Activated CD4-positive, alpha-beta T cell treated with anti-CD3 and anti-CD28 coated beads for 36 hours (primary cell): ENCODE measurements around the gene TKT. TPM values are rescaled to one million over a fixed set of nuclear protein-coding genes. Genes with fewer than 3 reads are reported as not detected.

Experiments used
- total RNA-seq, 2 experiments: library from RNA; stranded (reverse); gene quantifications; one replicate each; pipeline ENCODE4 v1.2.3, GENCODE V29; 2021

Gene TKT
- total RNA-seq, 2 experiments from 2014 or later: 320 to 418 TPM

Other genes starting within 250 kb of the TKT start
- 10 to 100 TPM; 14.5 to 20.3 TPM for gene SFMBT1, start 209.9 kb downstream of the TKT start, total RNA-seq
- 10 to 100 TPM; 39.8 to 49.0 TPM for gene RFT1, start 125.6 kb downstream of the TKT start, total RNA-seq
- 10 to 100 TPM; 22.0 to 26.5 TPM for gene PRKCD, start 94.8 kb downstream of the TKT start, total RNA-seq
- gene DCP1A, start 91.5 kb upstream of the TKT start, total RNA-seq: 10 to 100 TPM; 33.4 to 41.9 TPM
- under 1 TPM; 0.21 to 0.33 TPM for gene CACNA1D, start 238.6 kb upstream of the TKT start, total RNA-seq